Colonic mucosa (tissue), 4 donors: Measurements from ENCODE around the gene METTL27. TPM values are rescaled to one million over a fixed set of nuclear protein-coding genes. Genes with fewer than 3 reads are reported as not detected.
"Not testable (repeated sequence)": the region's sequence is repeated elsewhere in the genome, so short reads cannot be mapped to it uniquely, and the experiment has no call there.

Experiments used
- DNase-seq: peaks from one replicate; pipeline ENCODE4 v3.0.0-alpha.2; 2020
- H3K27ac ChIP-seq: fragments of 200-600 bp; one replicate; pipeline ENCODE4 v1.8.0; 2021
- H3K27me3 ChIP-seq: fragments of 200-600 bp; one replicate; pipeline ENCODE4 v1.8.0; 2021
- H3K36me3 ChIP-seq: fragments of 200-600 bp; one replicate; pipeline ENCODE4 v1.8.0; 2021
- H3K4me1 ChIP-seq: fragments of 200-600 bp; one replicate; pipeline ENCODE4 v1.8.0; 2021; ENCODE audit warnings: mild to moderate bottlenecking
- H3K4me3 ChIP-seq: fragments of 200-600 bp; one replicate; pipeline ENCODE4 v1.8.0; 2021
- H3K9ac ChIP-seq, 2 donors: one replicate each; pipeline ENCODE4 v1.7.0; 2013; ENCODE audit warnings: control low read depth in 2 of 2, low read depth in 2 of 2, low read length in 2 of 2
- H3K9me3 ChIP-seq: fragments of 200-600 bp; one replicate; pipeline ENCODE4 v1.8.0; 2021
- intact Hi-C: fragments of 100-400 bp; cut with DNase I; formaldehyde crosslinking; loops from one replicate; pipeline ENCODE4 v1.14.1; 2022
- total RNA-seq, 2 donors: library from RNA; stranded (reverse); fragmentation: NEBNext Ultra II Directional in 1 of 2; extraction: Animal tissue kit (Norgen Biotek cat#: 25700) in 1 of 2; gene quantifications; one replicate each; pipeline ENCODE4 v1.2.1, GENCODE V29; 2021
- TF ChIP-seq, protein P1 (sequence below): fragments of 200-600 bp; IDR thresholded peaks from one replicate; pipeline ENCODE4 v1.8.0; 2022; ENCODE audit warnings: antibody characterized with exemption, mild to moderate bottlenecking
- donor health status: healthy.
- donor health status: DM: no; HTN: no; CAD: no.
- donor health status: DM: no; HTN: no; CAD: no.

Gene METTL27
- total RNA-seq, 2 donors from 2014 or later, result 4.0 to 7.4 TPM

DNA sequence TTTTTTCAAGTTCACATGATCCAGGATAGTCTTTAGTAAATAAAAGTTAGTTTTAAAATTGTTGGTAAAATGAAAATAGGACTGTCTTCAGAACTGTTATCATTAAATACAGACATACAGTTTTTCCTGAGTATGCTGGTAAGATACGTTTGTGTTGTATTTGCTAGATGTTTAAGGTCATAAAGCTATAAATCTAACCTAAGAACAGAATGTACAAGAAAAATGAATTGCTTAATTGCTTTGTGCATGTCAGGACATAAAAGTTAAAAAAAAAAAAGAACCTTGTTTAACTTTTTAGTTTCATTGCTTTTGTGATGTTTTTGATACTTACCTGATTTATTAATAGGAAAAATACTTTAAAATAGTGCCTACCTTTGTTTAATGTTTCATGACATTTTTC, 40.7 kb downstream of the METTL27 start:
- peak overlapping the region; percentile 56 for H3K27ac ChIP-seq
- no peak for DNase-seq
- no peaks in the 10 kb centered on the region for H3K9me3 ChIP-seq
- H3K36me3 ChIP-seq, result no peaks in the 10 kb centered on the region
- no peaks in the 10 kb centered on the region for H3K4me1 ChIP-seq
- TF ChIP-seq, protein P1, sequence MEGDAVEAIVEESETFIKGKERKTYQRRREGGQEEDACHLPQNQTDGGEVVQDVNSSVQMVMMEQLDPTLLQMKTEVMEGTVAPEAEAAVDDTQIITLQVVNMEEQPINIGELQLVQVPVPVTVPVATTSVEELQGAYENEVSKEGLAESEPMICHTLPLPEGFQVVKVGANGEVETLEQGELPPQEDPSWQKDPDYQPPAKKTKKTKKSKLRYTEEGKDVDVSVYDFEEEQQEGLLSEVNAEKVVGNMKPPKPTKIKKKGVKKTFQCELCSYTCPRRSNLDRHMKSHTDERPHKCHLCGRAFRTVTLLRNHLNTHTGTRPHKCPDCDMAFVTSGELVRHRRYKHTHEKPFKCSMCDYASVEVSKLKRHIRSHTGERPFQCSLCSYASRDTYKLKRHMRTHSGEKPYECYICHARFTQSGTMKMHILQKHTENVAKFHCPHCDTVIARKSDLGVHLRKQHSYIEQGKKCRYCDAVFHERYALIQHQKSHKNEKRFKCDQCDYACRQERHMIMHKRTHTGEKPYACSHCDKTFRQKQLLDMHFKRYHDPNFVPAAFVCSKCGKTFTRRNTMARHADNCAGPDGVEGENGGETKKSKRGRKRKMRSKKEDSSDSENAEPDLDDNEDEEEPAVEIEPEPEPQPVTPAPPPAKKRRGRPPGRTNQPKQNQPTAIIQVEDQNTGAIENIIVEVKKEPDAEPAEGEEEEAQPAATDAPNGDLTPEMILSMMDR, result no peak
- intact Hi-C loops, result no loop called here
- no peak overlapping the region for H3K4me3 ChIP-seq
- no peaks in the 10 kb centered on the region for H3K27me3 ChIP-seq
- H3K9ac ChIP-seq, result no peak overlapping the region

DNA sequence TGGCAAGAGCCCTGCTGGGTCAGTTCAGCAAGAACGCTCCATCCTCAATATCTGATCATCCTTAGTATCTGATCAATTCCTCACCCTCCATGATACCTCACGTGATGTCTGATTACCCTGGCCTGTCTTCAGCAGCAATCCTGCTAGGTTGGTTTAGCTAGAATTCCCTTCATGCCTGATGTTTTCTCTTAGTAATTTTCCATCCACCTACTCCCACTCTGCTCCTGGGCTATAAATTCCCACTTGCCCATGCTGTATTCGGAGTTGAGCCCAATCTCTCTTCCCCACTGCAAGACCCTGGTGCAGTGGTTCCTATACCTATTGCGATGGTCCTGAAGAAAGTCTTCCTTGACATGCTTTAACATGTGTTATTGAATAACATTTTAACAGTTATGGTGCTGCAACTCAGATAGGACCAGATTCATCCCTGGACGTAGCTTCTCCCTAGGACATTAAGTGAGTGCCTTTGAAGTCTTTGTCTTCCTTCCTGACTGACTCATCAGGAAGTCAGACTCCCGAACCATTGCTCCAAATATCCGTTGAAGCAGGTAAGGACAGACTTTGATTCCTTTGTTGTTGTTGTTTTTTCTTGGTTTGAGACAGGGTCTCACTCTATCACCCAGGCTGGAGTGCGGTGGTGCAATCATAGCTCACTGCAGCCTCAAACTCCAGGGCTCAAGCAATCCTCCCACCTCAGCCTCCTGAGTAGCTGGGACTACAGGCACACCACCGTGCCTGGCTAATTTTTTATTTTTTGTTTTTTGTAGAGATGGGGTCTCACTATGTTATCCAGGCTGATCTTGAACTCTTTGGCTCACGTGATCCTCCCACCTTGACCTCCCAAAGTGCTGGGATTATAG, 42.8 kb downstream of the METTL27 start:
- H3K36me3 ChIP-seq, result no peaks in the 10 kb centered on the region
- H3K27ac ChIP-seq, result peak overlapping the region; percentile 56
- TF ChIP-seq, protein P1, result no peak
- no peaks in the 10 kb centered on the region for H3K4me1 ChIP-seq
- peak; percentile 26 for DNase-seq
- intact Hi-C loops, result no loop called here
- H3K4me3 ChIP-seq, result no peak overlapping the region
- H3K27me3 ChIP-seq, result no peaks in the 10 kb centered on the region
- H3K9ac ChIP-seq, result peak overlapping the region in 1 of 2 donors; percentile 53
- no peaks in the 10 kb centered on the region for H3K9me3 ChIP-seq

DNA sequence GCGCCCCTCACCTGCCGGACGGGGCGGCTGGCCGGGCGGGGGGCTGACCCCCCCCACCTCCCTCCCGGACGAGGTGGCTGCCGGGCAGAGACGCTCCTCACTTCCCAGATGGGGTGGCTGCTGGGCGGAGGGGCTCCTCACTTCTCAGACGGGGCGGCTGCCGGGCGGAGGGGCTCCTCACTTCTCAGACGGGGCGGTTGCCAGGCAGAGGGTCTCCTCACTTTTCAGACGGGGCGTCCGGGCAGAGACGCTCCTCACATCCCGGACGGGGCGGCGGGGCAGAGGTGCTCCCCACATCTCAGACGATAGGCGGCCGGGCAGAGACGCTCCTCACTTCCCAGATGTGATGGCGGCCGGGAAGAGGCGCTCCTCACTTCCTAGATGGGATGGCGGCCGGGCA, 45.1 kb downstream of the METTL27 start:
- H3K27me3 ChIP-seq, H3K9ac ChIP-seq, intact Hi-C loops, H3K4me3 ChIP-seq, H3K27ac ChIP-seq, H3K4me1 ChIP-seq, H3K9me3 ChIP-seq, H3K36me3 ChIP-seq: not testable (repeated sequence)
- peak; percentile 11 for DNase-seq

DNA sequence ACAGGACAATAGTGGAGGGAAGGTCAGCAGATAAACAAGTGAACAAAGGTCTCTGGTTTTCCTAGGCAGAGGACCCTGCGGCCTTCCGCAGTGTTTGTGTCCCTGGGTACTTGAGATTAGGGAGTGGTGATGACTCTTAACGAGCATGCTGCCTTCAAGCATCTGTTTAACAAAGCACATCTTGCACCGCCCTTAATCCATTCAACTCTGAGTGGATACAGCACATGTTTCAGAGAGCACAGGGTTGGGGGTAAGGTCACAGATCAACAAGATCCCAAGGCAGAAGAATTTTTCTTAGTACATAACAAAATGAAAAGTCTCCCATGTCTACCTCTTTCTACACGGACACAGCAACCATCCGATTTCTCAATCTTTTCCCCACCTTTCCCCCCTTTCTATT, 45.7 kb downstream of the METTL27 start:
- H3K27me3 ChIP-seq, DNase-seq, H3K27ac ChIP-seq, H3K4me3 ChIP-seq, intact Hi-C loops, H3K36me3 ChIP-seq, H3K4me1 ChIP-seq, H3K9ac ChIP-seq, H3K9me3 ChIP-seq: not testable (repeated sequence)

DNA sequence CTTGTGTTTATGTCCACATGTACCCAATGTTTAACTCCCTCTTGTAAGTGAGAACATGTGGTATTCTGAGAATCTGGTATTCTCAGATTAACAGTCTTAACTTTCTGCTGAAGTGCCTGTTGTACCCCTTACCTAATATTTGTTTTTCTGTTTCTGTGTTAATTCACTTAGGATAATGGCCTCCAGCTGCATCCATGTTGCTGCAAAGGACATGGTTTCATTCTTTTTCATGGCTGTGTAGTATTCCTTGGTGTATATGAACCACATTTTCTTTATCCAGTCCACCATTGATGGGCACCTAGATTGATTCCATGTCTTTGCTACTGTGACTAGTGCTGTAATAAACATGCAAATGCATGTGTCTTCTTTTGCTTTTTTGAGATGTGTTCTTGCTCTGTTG, 47.1 kb downstream of the METTL27 start:
- H3K36me3 ChIP-seq, H3K9me3 ChIP-seq, H3K4me3 ChIP-seq, H3K4me1 ChIP-seq, H3K9ac ChIP-seq, intact Hi-C loops, H3K27me3 ChIP-seq: not testable (repeated sequence)
- peak; percentile 4 for DNase-seq
- peak overlapping the region; percentile 87 for H3K27ac ChIP-seq

DNA sequence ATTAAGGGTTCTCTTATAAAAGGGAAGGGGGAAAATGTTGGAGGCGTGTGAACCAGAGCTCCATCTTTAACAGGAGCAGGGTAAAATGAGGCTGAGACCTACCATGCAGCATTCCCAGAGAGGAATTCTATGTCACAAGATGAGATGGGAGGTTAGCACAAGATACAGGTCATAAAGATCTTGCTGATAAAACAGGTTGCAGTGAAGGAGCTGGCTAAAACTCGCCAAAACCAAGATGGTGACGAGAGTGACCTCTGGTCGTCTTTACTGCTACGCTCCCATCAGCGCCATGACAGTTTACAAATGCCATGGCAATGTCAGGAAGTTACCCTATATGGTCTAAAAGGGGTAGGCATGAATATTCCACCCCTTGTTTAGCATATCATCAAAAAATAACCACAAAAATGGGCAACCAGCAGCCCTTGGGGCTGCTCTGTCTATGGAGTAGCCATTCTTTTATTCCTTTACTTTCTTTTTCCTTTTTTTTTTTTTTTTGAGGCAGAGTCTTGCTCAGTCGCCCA, 51.1 kb downstream of the METTL27 start:
- H3K27me3 ChIP-seq, H3K27ac ChIP-seq, H3K4me3 ChIP-seq, H3K9me3 ChIP-seq, H3K4me1 ChIP-seq, H3K9ac ChIP-seq, H3K36me3 ChIP-seq, intact Hi-C loops: not testable (repeated sequence)
- peak; percentile 24 for DNase-seq

DNA sequence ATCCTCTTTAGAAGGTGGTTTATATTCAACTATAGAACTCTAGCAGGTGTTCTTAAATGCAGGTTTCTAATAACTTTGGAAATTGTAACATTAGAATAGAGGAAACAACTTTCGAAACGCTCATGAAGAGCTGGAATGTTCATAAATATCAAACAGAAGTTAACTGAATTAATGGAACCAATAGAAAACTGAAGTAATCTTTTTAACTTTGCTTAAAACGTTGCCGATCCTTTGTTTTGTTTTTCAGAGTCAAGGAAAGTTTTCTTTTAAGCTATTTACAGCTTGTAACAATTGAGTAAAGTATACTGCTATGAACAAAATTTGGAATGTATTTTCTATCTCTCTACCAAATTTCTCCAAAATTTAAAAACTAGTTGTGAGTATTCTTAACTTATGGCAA, 53.3 kb downstream of the METTL27 start:
- TF ChIP-seq, protein P1, result no peak
- no peak overlapping the region for H3K27ac ChIP-seq
- DNase-seq, result no peak

DNA sequence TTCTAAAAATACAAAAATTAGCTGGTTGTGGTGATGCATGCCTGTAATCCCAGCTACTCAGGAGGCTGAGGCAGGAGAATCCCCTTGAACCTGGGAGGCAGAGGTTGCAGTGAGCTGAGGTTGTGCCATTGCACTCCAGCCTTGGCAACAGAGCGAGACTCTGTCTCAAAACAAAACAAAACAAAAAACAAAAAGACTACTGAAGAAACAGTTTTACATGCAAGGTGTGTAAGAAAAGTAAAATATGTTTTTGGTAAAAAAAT, 54.6 kb downstream of the METTL27 start:
- H3K4me3 ChIP-seq, intact Hi-C loops, H3K27me3 ChIP-seq, H3K4me1 ChIP-seq, H3K9me3 ChIP-seq, H3K36me3 ChIP-seq: not testable (repeated sequence)
- peak; percentile 20 for DNase-seq
- Histone ChIP-seq H3K9ac (peak overlapping the region in 1 of 2 donors; percentile 18), H3K27ac (peak overlapping the region; percentile 93)

More for the DNA sequence above, 53.3 kb downstream of the METTL27 start:
- Histone ChIP-seq H3K4me1 (no peaks in the 10 kb centered on the region), H3K36me3 (no peaks in the 10 kb centered on the region), H3K9me3 (no peaks in the 10 kb centered on the region), H3K4me3 (no peak overlapping the region), H3K9ac (no peak overlapping the region), H3K27me3 (no peaks in the 10 kb centered on the region)
- intact Hi-C loops, result no loop called here
